Stimulated activated CD8-positive, alpha-beta memory T cell treated with anti-CD3 and anti-CD28 coated beads, Interleukin-12 subunit alpha, Interleukin-12 subunit beta, amount 100 ng/mL, for 1 hour (primary cell): ENCODE data around the gene MS4A4A.
"Not testable (repeated sequence)": the region's sequence is repeated elsewhere in the genome, so short reads cannot be mapped to it uniquely, and the experiment has no call there.

Source experiments
- DNase-seq: peaks from one replicate; pipeline ENCODE4 v3.0.0-alpha.2; 2020; ENCODE audit warnings: low read depth

Gene MS4A4A

GRCh38 chr11:60280412-60280811, at the start of gene MS4A4A:
TSS of gene MS4A4A (plus strand) at chr11:60280666. CDS start at chr11:60280676, 10 bp downstream.
- no peak for DNase-seq

- DNase-seq = no peak
These were observed 49.8 kb upstream of the MS4A4A start for GRCh38 chr11:60230681-60231080.

- no peak for DNase-seq
These were observed 45.1 kb upstream of the MS4A4A start for GRCh38 chr11:60235321-60235720.

- DNase-seq = no peak
These were observed 39.8 kb upstream of the MS4A4A start for GRCh38 chr11:60240662-60241061.

GRCh38 chr11:60241786-60242185, 38.7 kb upstream of the MS4A4A start:
- no peak for DNase-seq

- DNase-seq = no peak
These were observed 37.7 kb upstream of the MS4A4A start, which contains the start of gene MS4A4E for GRCh38 chr11:60242740-60243239. TSS of gene MS4A4E (minus strand) at chr11:60243137. CDS start at chr11:60230055, 13,082 bp downstream.

- no peak for DNase-seq
These were observed 28.8 kb upstream of the MS4A4A start for GRCh38 chr11:60251485-60252212.

- DNase-seq = no peak
These were observed 28.0 kb upstream of the MS4A4A start for GRCh38 chr11:60252213-60253108.

- no peak for DNase-seq
These were observed 22.3 kb upstream of the MS4A4A start for GRCh38 chr11:60257956-60258722.

- no peak for DNase-seq
These were observed 19.5 kb upstream of the MS4A4A start for GRCh38 chr11:60261014-60261413.

- DNase-seq = no peak
These were observed 17.1 kb upstream of the MS4A4A start for GRCh38 chr11:60263402-60263801.

- DNase-seq = no peak
These were observed 15.8 kb upstream of the MS4A4A start for GRCh38 chr11:60264644-60265043.

- no peak for DNase-seq
These were observed 14.9 kb upstream of the MS4A4A start for GRCh38 chr11:60265373-60266214.

- no peak for DNase-seq
These were observed 6.0 kb upstream of the MS4A4A start for GRCh38 chr11:60274416-60274815.

GRCh38 chr11:60281485-60281884, 1.0 kb downstream of the MS4A4A start:
- no peak for DNase-seq

GRCh38 chr11:60282286-60282685, 1.8 kb downstream of the MS4A4A start:
- no peak for DNase-seq

- DNase-seq = not testable (repeated sequence)
These were observed 5.1 kb downstream of the MS4A4A start for GRCh38 chr11:60285411-60286126.

GRCh38 chr11:60288531-60288930, 8.1 kb downstream of the MS4A4A start:
- DNase-seq = no peak

- no peak for DNase-seq
These were observed 11.7 kb downstream of the MS4A4A start for GRCh38 chr11:60292145-60292544.

GRCh38 chr11:60301178-60301577, 20.7 kb downstream of the MS4A4A start:
- no peak for DNase-seq
